ENCODE data around the gene SGMS1. TPM values are rescaled to one million over a fixed set of nuclear protein-coding genes. Genes with fewer than 3 reads are reported as not detected.

Gene SGMS1
- total and polyA plus RNA-seq, 4 donors, result 8.9 to 54.3 (median 22.2) TPM

DNA sequence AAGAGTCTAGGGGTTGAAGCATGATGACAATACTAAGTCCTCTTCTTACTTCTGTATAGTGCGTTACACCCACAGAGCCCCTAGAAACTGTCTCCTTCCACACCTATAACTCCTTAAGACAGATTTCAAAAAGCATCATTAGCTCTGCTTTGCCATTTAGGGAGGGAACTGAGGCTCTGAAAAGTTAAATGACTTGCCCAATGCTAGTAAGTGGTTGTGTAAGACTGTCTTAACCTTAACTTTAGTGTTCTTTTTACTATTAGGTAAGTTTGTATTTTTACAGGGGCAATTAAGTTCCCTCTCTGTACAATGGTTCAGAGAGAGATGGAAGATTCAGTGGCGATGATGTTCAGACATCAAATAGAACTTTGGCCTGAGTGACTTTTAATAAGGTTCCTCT is 299.7 kb downstream of the SGMS1 start:
- Histone ChIP-seq H3K27ac (ENCODE audit: low read depth in 1 of 2, low read length in 2 of 2) (peak overlapping the region in 1 of 2 donors; percentile 82), H3K4me3 (ENCODE audit: low read length in 2 of 2) (no peak overlapping the region), H3K4me1 (ENCODE audit: control insufficient read depth in 1 of 2, insufficient read depth in 2 of 2, low read length in 2 of 2) (peaks cover 4 to 7% of the 10 kb centered on the region in 2 donors), H3K27me3 (ENCODE audit: control insufficient read depth in 1 of 2, insufficient read depth in 2 of 2, low read length in 1 of 2) (no peaks in the 10 kb centered on the region), H3K9me3 (ENCODE audit: control insufficient read depth, low read length) (no peaks in the 10 kb centered on the region), H3K36me3 (ENCODE audit: control insufficient read depth in 1 of 2, insufficient read depth in 2 of 2, low read length in 1 of 2) (no peaks in the 10 kb centered on the region)
- ATAC-seq (ENCODE audit: low FRiP score) (no peak), DNase-seq (no peak)
- WGBS, 2 donors, result 97% methylated on average over 2 of the region's 2 CpGs
- intact Hi-C loops (cut with DNase I), result loop anchor here in 1 of 2 donors (10.0 kb wide), 1 partner anchor 301 kb away; the partner anchor contains the start of gene SGMS1

- intact Hi-C loops (cut with DNase I), result loop anchor here in 1 of 2 donors (10.0 kb wide), 1 partner anchor 303 kb away; the partner anchor contains the start of gene SGMS1
- Histone ChIP-seq H3K9me3 (ENCODE audit: control insufficient read depth, low read length) (no peaks in the 10 kb centered on the region), H3K36me3 (ENCODE audit: control insufficient read depth in 1 of 2, insufficient read depth in 2 of 2, low read length in 1 of 2) (no peaks in the 10 kb centered on the region), H3K27ac (ENCODE audit: low read depth in 1 of 2, low read length in 2 of 2) (no peak overlapping the region), H3K27me3 (ENCODE audit: control insufficient read depth in 1 of 2, insufficient read depth in 2 of 2, low read length in 1 of 2) (no peaks in the 10 kb centered on the region), H3K4me3 (ENCODE audit: low read length in 2 of 2) (no peak overlapping the region), H3K4me1 (ENCODE audit: control insufficient read depth in 1 of 2, insufficient read depth in 2 of 2, low read length in 2 of 2) (peaks cover 4 to 5% of the 10 kb centered on the region in 2 donors)
- ATAC-seq (ENCODE audit: low FRiP score), result no peak
- 75 to 79% methylated on average over 3 of the region's 3 CpGs for WGBS, 2 donors
- no peak for DNase-seq
Observed at GRCh38 chr10:50322077-50322476, 301.7 kb downstream of the SGMS1 start.

GRCh38 chr10:50318129-50318528 is 305.6 kb downstream of the SGMS1 start:
- peaks cover 0 to 2% of the 10 kb centered on the region in 2 donors for H3K4me1 ChIP-seq (ENCODE audit: control insufficient read depth in 1 of 2, insufficient read depth in 2 of 2, low read length in 2 of 2)
- intact Hi-C loops (cut with DNase I), result no loop called here
- no peaks in the 10 kb centered on the region for H3K9me3 ChIP-seq (ENCODE audit: control insufficient read depth, low read length)
- no peak overlapping the region for H3K27ac ChIP-seq (ENCODE audit: low read depth in 1 of 2, low read length in 2 of 2)
- no peaks in the 10 kb centered on the region for H3K36me3 ChIP-seq (ENCODE audit: control insufficient read depth in 1 of 2, insufficient read depth in 2 of 2, low read length in 1 of 2)
- DNase-seq (no peak), ATAC-seq (ENCODE audit: low FRiP score) (no peak)
- no peak overlapping the region for H3K4me3 ChIP-seq (ENCODE audit: low read length in 2 of 2)
- no peaks in the 10 kb centered on the region for H3K27me3 ChIP-seq (ENCODE audit: control insufficient read depth in 1 of 2, insufficient read depth in 2 of 2, low read length in 1 of 2)

- Histone ChIP-seq H3K27ac (ENCODE audit: low read depth in 1 of 2, low read length in 2 of 2) (no peak overlapping the region), H3K4me1 (ENCODE audit: control insufficient read depth in 1 of 2, insufficient read depth in 2 of 2, low read length in 2 of 2) (peaks cover 0 to 2% of the 10 kb centered on the region in 2 donors), H3K27me3 (ENCODE audit: control insufficient read depth in 1 of 2, insufficient read depth in 2 of 2, low read length in 1 of 2) (no peaks in the 10 kb centered on the region), H3K36me3 (ENCODE audit: control insufficient read depth in 1 of 2, insufficient read depth in 2 of 2, low read length in 1 of 2) (no peaks in the 10 kb centered on the region), H3K4me3 (ENCODE audit: low read length in 2 of 2) (no peak overlapping the region), H3K9me3 (ENCODE audit: control insufficient read depth, low read length) (no peaks in the 10 kb centered on the region)
- ATAC-seq (ENCODE audit: low FRiP score), result no peak
- WGBS, 2 donors, result 50 to 63% methylated on average over 5 of the region's 5 CpGs
- no peak for DNase-seq
- intact Hi-C loops (cut with DNase I), result no loop called here
Observed at GRCh38 chr10:50316695-50317648, 306.8 kb downstream of the SGMS1 start.

- no peak overlapping the region for H3K27ac ChIP-seq (ENCODE audit: low read depth in 1 of 2, low read length in 2 of 2)
- no peak overlapping the region for H3K4me3 ChIP-seq (ENCODE audit: low read length in 2 of 2)
- no peaks in the 10 kb centered on the region for H3K9me3 ChIP-seq (ENCODE audit: control insufficient read depth, low read length)
- ATAC-seq (ENCODE audit: low FRiP score) (no peak), DNase-seq (no peak)
- no peaks in the 10 kb centered on the region for H3K27me3 ChIP-seq (ENCODE audit: control insufficient read depth in 1 of 2, insufficient read depth in 2 of 2, low read length in 1 of 2)
- WGBS, 2 donors, result 34 to 37% methylated on average over 3 of the region's 3 CpGs
- peaks cover 0 to 2% of the 10 kb centered on the region in 2 donors for H3K4me1 ChIP-seq (ENCODE audit: control insufficient read depth in 1 of 2, insufficient read depth in 2 of 2, low read length in 2 of 2)
- no peaks in the 10 kb centered on the region for H3K36me3 ChIP-seq (ENCODE audit: control insufficient read depth in 1 of 2, insufficient read depth in 2 of 2, low read length in 1 of 2)
- intact Hi-C loops (cut with DNase I), result no loop called here
Observed at GRCh38 chr10:50316174-50316573, 307.6 kb downstream of the SGMS1 start.

DNA sequence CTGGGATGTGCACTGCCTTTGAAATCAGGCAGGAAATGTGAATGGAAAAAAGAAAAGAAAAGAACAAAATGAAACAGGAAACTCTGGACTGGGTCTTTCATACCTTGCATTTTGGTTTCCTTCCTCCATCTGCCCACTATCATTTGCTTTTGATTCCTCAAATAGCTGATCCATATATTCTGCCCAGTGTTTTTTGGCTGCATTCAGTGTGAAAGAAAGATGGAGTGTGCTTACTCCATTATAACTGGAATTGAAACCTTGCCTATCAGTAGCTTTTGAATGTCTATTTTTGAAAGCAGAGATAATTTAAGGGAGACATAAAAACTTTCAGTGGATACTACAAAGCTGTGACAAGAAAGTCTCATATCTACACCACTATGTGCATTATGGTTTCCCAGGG is 308.3 kb downstream of the SGMS1 start:
- intact Hi-C loops (cut with DNase I), result no loop called here
- DNase-seq, result no peak

DNA sequence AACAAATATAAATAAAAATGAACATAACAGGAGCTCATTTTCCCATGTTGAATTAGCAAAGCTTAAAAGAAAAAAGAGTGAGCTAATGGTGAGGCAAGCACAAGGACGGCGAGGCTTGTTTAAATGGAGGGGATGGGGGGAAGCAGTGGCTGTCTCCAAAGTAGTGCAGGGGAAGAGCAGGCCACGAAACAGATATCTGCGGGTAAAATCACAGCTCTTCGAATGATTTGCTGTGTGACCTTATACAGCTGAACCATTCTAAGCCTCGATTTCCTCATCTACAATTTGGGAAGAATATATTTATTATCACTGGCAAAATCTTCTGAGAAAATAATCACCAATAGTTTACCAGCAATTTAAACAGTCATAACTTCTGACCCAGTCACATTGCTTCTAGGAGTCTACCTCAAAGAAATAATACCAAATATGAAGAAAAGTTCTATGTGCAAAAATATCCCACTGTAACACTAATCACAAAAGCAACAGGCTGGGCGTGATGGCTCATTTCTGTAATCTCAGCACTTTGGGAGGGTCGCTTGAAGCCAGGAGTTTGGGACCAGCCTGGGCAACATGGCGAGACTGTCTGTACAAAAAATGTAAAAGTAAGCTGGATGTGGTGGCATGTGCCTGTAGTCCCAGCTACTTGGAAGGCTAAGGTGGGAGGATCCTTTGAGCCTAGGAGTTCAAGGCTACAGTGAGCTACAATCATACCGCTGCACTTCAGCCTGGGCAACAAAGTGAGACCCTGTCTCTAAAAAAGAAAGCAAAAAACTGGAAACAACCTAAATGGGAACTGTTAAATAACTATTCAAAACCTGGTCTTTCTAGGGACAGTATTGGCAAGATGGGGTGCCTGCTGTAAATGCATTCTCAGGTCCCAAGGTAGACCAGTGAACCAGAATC is 309.3 kb downstream of the SGMS1 start:
- Histone ChIP-seq H3K27me3 (ENCODE audit: control insufficient read depth in 1 of 2, insufficient read depth in 2 of 2, low read length in 1 of 2) (no peaks in the 10 kb centered on the region), H3K9me3 (ENCODE audit: control insufficient read depth, low read length) (no peaks in the 10 kb centered on the region), H3K27ac (ENCODE audit: low read depth in 1 of 2, low read length in 2 of 2) (no peak overlapping the region), H3K36me3 (ENCODE audit: control insufficient read depth in 1 of 2, insufficient read depth in 2 of 2, low read length in 1 of 2) (peaks cover 0 to 2% of the 10 kb centered on the region in 2 donors), H3K4me3 (ENCODE audit: low read length in 2 of 2) (no peak overlapping the region), H3K4me1 (ENCODE audit: control insufficient read depth in 1 of 2, insufficient read depth in 2 of 2, low read length in 2 of 2) (peaks cover 0 to 2% of the 10 kb centered on the region in 2 donors)
- ATAC-seq (ENCODE audit: low FRiP score), result no peak
- 95 to 97% methylated on average over 10 of the region's 10 CpGs for WGBS, 2 donors
- DNase-seq, result no peak
- intact Hi-C loops (cut with DNase I), result no loop called here

More for the DNA sequence above, 308.3 kb downstream of the SGMS1 start:
- Histone ChIP-seq H3K4me3 (ENCODE audit: low read length in 2 of 2) (no peak overlapping the region), H3K36me3 (ENCODE audit: control insufficient read depth in 1 of 2, insufficient read depth in 2 of 2, low read length in 1 of 2) (peaks cover 0 to 2% of the 10 kb centered on the region in 2 donors), H3K4me1 (ENCODE audit: control insufficient read depth in 1 of 2, insufficient read depth in 2 of 2, low read length in 2 of 2) (peaks cover 0 to 2% of the 10 kb centered on the region in 2 donors), H3K27me3 (ENCODE audit: control insufficient read depth in 1 of 2, insufficient read depth in 2 of 2, low read length in 1 of 2) (no peaks in the 10 kb centered on the region), H3K9me3 (ENCODE audit: control insufficient read depth, low read length) (no peaks in the 10 kb centered on the region), H3K27ac (ENCODE audit: low read depth in 1 of 2, low read length in 2 of 2) (no peak overlapping the region)
- no peak for ATAC-seq (ENCODE audit: low FRiP score)

DNA sequence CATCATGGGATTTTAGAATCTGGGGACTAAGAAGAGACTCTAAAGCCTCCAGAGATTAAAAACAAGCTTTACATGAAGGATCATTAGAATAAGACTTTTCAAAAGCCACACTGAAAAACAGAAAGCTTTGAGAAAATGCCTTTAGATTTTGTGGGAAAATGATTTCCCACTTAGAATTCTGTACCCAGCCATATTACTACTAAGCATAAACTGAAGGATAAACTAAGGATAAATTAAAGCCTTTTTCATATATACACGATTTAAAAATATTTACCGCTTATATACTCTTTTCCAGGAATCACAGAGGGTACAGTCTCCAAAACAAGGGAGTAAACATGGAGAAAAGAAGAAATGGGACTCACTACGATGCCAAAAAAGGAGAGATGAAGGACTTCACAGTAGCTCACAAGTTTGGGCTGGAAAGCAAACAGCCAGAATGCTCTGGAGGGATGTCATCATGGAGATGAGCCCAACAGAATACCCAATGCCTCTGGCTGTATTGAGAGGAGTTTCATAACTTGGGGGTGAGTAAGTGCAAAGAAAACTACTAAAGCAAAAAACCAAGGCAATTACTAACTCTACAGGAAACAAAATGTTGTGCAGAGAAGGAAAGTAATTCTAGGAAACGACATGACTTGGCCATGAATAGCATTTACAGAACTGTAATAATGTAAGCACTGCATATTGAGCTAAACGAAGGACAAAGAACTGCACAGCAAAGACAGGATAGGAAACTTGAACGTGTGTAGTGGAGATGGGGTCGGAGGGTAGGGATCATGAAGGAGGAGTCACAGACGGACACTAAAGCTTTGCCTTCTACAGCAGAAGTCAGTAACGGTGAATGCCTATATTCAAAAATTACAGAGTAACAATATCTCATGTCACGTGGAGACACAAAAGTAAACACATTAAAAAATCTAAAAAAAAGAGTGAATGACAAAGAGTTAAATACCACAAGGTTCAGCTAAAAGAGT is 311.0 kb downstream of the SGMS1 start:
- no peak for DNase-seq
- Histone ChIP-seq H3K27ac (ENCODE audit: low read depth in 1 of 2, low read length in 2 of 2) (no peak overlapping the region), H3K4me3 (ENCODE audit: low read length in 2 of 2) (no peak overlapping the region), H3K9me3 (ENCODE audit: control insufficient read depth, low read length) (no peaks in the 10 kb centered on the region), H3K36me3 (ENCODE audit: control insufficient read depth in 1 of 2, insufficient read depth in 2 of 2, low read length in 1 of 2) (peaks cover 0 to 3% of the 10 kb centered on the region in 2 donors), H3K27me3 (ENCODE audit: control insufficient read depth in 1 of 2, insufficient read depth in 2 of 2, low read length in 1 of 2) (no peaks in the 10 kb centered on the region), H3K4me1 (ENCODE audit: control insufficient read depth in 1 of 2, insufficient read depth in 2 of 2, low read length in 2 of 2) (peaks cover 0 to 2% of the 10 kb centered on the region in 2 donors)
- intact Hi-C loops (cut with DNase I), result no loop called here
- WGBS, 2 donors, result 92% methylated on average over 10 of the region's 10 CpGs
- ATAC-seq (ENCODE audit: low FRiP score), result no peak

All from aorta (tissue), 5 donors.